H4 (cell line): Measurements from ENCODE around the gene CENPE. TPM values are rescaled to one million over a fixed set of nuclear protein-coding genes. Genes with fewer than 3 reads are reported as not detected.
A peak's percentile ranks its signal among the peaks of the same experiment; 100 is the strongest.
"Not testable (repeated sequence)": the region's sequence is repeated elsewhere in the genome, so short reads cannot be mapped to it uniquely, and the experiment has no call there.

Experiments
- DNase-seq: peaks from one replicate; pipeline ENCODE4 v3.0.0-alpha.2; 2015; ENCODE audit warnings: low spot score
- total RNA-seq: library from RNA; depleted of rRNA; stranded (reverse); fragments of >200 nt; shearing (Covaris generic); gene quantifications from 2 replicates; pipeline ENCODE4 v1.2.3, GENCODE V29; 2014; rRNA removed

CENPE gene, protein sequence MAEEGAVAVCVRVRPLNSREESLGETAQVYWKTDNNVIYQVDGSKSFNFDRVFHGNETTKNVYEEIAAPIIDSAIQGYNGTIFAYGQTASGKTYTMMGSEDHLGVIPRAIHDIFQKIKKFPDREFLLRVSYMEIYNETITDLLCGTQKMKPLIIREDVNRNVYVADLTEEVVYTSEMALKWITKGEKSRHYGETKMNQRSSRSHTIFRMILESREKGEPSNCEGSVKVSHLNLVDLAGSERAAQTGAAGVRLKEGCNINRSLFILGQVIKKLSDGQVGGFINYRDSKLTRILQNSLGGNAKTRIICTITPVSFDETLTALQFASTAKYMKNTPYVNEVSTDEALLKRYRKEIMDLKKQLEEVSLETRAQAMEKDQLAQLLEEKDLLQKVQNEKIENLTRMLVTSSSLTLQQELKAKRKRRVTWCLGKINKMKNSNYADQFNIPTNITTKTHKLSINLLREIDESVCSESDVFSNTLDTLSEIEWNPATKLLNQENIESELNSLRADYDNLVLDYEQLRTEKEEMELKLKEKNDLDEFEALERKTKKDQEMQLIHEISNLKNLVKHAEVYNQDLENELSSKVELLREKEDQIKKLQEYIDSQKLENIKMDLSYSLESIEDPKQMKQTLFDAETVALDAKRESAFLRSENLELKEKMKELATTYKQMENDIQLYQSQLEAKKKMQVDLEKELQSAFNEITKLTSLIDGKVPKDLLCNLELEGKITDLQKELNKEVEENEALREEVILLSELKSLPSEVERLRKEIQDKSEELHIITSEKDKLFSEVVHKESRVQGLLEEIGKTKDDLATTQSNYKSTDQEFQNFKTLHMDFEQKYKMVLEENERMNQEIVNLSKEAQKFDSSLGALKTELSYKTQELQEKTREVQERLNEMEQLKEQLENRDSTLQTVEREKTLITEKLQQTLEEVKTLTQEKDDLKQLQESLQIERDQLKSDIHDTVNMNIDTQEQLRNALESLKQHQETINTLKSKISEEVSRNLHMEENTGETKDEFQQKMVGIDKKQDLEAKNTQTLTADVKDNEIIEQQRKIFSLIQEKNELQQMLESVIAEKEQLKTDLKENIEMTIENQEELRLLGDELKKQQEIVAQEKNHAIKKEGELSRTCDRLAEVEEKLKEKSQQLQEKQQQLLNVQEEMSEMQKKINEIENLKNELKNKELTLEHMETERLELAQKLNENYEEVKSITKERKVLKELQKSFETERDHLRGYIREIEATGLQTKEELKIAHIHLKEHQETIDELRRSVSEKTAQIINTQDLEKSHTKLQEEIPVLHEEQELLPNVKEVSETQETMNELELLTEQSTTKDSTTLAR (N-terminal part only)
- 14.8 and 17.0 TPM in 2 replicates for total RNA-seq

DNA sequence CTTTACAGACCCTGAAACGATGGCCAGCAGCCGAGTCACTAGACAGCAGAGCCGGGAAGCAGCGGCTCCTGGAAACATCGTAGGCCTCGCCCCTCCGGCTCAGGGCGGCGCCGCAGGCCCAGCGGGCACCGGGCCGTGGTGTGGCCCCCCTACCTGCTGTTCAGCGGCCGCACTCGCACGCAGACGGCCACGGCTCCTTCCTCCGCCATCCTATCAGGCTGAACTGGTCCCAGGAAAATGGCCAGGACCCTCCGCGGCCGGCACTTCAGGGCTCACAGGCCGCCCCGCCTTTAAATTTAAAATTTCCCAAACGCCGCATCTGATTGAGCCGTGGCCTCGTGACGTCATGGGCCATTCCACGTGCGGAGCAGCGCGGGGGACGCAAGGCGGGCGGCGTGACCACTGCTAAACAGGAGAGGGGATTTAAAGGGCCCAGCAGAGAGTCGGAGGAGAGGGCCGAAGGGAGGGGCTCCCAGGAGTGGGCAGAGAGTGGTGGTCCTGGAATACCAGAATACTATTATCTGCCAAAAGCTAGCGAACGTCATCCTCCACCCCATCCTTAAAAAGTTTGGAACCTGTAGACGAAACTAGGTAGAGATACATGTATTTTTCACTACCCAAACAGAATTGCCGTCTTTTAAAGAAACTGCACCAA, at the start of gene CENPE:
Gene CENPE (minus strand): TSS at position 233 of the 655 bp plus-strand sequence. CDS start 24 bp downstream, at position 209.
- DNase-seq = peak; percentile 80

DNA sequence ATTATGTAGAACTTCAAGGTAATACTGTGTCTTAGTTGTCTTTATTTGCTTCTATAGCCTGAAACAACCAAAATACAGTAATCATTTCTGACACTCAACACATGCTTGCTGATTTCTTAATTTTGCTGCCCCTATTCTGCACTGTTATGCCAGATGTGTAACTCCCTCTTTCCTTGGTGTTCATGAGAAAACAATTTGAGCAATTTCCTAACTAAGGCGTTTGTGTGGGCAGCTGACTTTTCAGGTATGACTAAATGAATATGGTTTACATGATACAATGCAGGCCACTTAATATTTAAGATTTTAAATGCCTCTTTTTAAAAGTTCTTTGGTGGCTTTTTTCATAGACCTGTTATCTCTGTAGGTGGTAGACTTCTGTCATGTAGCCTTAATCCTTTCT, 46.1 kb upstream of the CENPE start:
- DNase-seq = no peak

DNA sequence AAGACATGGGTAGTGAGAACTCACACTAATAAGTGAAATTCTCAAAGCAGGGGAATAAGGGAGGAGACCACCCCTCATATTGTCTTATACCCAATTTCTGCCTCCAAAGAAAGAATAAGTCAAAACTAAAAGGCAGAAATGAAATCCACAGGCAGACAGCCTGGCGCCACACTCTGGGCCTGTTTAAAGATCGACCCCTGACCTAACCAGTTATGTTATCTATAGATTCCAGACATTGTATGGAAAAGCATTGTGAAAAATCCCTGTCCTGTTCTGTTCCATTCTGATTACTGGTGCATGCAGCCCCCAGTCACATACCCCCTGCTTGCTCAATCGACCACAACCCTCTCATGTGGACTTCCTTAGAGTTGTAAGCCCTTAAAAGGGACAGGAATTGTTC, 32.8 kb upstream of the CENPE start:
- not testable (repeated sequence) for DNase-seq

DNA sequence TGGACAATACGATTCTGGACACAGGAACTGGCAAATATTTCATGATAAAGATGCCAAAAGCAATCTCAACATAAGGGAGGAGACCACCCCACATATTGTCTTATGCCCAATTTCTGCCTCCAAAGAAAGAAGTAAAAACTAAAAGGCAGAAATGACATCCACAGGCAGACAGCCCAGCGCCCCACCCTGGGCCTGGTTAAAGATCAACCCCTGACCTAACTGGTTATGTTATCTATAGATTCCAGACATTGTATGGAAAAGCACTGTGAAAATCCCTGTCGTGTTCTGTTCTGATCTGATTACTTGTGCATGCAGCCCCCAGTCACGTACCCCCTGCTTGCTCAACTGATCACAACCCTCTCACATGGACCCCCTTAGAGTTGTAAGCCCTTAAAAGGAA, 25.4 kb upstream of the CENPE start:
- DNase-seq = not testable (repeated sequence)

DNA sequence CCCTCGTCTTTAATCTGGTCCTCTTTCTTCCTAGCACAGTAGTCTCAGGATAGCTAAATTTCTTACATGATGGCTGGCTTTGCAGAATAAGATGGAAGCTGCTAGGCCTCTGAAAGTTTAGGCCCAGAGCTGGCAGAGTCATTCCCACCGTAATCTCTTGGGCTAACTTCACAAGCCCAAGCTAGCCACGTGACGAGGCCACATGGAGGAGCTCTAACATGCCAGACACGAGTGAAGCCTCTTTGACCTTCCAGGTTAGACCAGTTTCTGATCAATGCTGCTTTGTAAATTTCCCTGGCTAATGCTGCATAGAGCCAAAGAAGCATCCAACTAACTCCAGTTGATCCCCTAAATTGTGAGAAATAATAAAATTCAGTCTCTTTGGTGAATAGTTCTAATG, 9.5 kb upstream of the CENPE start:
- DNase-seq = no peak

DNA sequence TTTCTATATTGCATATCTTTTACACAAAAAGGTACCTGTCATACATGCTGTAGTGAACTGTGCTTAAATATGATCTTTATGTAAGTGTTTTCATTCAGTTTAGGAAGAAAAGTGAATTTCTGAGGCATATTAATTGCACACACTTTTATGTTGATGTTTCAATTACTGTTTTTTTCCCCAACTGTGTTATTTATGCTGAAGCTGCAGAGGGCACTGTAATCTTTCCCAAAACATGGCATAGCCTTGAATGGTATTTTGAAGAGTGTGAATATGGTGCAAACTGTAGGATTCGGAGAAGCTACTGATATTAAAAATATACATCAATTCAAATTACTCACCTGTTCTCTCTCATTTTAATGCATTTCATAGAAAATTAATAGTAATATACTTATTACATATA, 6.0 kb upstream of the CENPE start:
- no peak for DNase-seq

DNA sequence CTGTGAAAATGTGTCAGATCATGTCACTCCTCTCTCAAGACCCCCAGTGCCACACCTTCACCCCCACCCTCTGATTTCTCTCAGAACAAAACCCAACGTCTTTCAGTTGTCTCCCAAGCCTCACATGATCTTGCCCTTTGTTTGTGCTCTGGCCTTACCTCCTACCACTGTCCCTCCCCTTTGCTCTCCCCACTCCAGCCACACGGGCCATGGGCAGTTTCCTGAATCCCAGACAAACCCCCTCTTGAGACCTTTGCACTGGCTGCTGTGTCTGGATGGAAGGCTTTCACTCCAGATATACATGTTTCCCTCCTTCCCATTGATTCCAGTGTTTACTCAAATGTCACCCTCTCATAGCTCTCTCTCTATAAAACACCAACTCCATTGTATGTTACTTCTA, 3.6 kb upstream of the CENPE start:
- no peak for DNase-seq

DNA sequence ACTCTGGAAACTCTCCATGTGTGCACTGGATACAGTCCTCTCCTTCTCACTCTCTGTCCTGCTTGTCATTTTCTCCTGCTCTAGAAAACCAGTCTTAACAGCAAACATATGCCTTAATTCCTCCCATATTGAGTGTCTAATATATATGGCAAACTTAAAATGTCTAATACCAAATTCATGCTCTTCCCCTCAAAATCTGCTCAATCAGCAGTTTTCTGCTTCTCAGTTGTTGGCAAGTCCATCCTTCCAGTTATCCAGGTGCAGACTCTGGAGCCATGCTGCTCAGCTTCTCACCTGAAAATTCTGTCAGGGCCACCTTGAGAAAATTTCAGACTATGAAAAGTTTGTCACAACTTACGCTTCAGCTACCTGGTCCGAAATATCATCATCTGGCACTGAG, 3.1 kb upstream of the CENPE start:
- no peak for DNase-seq

DNA sequence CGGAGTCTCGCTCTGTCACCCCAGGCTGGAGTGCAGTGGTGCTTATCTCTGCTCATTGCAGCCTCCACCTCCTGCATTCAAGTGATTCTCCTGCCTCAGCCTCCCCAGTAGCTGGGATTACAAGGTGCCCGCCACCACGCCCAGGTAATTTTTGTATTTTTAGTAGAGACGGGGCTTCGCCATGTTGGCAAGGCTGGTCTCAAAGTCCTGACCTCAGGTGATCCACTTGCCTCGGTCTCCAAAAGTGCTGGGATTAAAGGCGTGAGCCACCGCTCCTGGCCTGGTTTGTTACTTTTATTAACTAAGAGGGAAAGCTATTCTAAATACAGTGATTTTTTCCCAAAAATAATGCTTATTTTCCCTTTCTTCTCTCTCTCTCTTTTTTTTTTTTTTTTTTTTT, 866 bp upstream of the CENPE start:
- DNase-seq = no peak

DNA sequence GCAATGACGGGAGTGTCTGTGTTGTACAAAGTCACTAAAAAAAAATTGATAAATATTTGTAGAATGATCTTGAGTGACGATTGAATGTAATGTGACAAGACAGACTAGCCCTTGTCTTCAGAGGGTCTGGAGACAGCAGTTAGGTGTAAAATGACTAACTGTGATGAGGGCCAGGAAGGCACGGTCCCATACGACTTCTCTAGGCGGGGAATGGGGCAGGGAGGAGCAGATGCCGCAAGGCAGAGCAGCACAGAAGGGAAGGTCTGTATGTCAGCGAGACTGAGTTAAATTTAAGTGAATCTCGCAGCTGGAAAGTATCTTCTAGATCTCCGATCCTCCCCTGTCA, 405 bp downstream of the CENPE start:
- peak; percentile 10 for DNase-seq

DNA sequence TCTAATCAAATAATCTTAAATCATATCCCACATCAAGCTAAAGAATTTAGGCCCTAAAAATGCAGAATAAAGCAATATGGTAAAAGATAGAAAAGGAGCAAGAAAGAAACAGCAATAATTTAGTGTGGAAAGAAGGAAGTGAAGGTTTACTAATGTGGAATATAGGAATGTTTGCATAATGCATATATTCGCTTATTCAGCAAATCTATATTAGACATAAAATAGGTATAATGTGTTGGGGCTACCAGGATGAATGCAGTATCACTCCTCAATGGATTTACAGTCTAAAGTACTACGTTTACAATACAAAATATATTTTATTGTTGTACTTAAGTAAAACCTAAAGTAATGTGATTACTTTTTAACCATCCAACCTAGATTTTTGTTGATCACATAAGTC, 4.7 kb downstream of the CENPE start:
- no peak for DNase-seq

DNA sequence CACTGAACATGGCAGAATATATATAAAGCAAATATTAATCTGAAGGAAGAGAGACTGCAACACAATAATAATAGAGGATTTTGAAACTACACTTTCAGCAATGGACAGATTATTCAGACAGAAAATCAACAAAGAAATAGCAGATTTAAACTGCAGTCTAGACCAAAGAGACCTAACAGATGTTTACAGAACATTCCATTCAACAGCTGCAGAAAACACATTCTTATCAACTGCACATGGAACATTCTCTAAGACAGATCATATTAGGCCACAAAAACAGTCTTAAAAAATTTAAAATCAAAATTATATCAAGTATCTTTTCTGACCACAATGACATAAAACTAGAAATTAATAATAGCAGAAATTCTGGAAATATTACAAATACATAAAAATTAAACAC, 27.1 kb downstream of the CENPE start:
- DNase-seq = no peak

DNA sequence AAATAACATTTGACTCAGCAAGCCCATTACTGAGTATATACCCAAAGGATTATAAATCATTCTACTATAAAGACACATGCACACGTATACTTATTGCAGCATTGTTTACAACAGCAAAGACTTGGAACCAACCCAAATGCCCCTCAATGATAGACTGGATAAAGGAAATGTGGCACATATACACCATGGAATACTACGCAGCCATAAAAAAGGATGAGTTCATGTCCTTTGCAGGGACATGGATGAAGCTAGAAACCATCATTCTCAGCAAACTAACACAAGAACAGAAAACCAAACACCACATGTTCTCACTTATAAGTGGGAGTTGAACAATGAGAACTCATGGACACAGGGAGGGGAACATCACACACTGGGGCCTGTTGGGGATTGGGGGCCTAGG, 28.4 kb downstream of the CENPE start:
- not testable (repeated sequence) for DNase-seq

DNA sequence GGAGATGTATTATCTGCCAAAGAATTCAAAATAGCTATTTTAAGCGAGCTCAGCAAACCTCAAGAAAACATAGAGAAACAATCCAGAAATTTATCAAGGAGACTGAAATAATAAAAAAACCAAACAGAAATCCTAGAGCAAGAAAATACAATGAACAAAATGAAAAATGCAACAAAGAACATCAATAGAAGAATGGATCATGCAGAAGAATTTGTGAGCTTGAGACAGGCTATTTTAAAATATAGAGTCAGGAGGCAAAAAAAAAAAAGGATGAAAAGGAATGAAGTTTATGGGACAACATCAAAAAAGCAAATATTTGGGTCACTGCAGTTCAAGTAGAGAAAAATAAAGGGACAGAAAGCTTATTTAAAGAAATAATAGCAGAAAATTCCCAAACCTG, 29.1 kb downstream of the CENPE start:
- DNase-seq = no peak

DNA sequence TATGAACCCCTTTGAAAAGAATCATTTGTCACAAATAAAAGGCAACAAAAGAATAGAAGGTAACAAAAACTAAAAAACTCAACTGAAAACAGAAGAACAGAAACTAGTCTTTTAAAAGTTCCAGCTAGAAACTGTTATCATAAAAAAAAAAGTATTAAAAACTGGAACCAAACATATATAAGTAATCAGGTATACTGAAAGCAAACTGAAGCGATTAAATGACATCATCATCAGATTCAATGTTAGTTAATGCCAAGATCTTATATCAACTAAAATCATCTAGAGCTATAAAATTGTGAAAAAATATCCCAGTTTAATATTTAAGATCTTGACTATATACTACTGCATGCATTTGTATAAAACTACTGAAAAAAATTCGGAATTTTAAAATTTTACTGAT, 36.0 kb downstream of the CENPE start:
- DNase-seq = no peak

DNA sequence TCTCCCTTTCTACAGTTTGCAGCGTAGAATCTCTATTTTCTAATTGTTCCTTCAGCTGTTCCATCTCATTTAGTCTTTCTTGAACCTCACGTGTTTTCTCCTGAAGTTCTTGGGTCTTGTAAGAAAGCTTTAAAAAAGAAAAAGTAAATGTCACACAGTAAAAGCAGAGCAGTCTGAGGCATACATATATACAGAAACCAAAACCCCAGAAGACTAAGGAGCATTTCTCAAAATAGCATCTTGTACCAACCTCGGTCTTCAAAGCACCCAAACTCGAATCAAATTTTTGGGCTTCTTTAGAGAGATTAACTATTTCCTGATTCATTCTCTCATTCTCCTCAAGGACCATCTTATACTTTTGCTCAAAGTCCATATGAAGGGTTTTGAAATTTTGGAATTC, 39.4 kb downstream of the CENPE start:
- no peak for DNase-seq

DNA sequence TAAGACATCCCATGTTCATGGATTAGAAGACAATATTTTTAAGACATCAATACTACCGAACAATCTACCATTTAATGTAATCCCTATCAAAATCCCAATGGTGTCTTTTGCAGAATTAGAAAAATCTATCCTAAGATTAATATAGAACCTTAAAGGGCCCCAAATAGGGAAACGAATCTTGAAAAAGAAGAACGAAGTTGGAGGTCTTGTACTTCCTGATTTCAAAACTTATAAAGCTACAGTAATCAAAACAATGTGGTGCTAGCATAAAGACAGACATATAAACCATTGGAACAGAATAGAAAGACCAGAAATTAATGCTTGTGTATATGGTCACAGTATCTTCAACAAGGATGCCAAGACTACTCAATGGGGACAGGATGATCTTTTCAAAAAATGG, 42.0 kb downstream of the CENPE start:
- DNase-seq = no peak

DNA sequence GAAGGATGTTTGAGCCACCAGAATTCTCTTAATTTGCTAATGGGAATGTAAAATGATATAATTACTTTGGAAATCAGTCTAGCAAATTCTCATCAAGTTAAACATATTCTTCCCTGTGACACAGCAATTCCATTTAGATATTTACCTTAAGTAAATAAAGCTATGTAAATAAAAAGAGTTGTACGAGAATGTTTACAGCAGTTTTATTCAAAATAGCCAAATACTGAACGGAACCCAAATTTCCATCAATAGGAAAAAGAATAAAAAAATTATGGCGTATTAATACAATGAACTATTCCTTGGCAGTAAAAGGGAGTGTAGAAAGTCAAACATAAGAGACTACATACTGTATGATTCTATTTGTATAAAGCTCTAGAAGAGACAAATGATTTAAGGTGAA, 45.8 kb downstream of the CENPE start:
- no peak for DNase-seq

DNA sequence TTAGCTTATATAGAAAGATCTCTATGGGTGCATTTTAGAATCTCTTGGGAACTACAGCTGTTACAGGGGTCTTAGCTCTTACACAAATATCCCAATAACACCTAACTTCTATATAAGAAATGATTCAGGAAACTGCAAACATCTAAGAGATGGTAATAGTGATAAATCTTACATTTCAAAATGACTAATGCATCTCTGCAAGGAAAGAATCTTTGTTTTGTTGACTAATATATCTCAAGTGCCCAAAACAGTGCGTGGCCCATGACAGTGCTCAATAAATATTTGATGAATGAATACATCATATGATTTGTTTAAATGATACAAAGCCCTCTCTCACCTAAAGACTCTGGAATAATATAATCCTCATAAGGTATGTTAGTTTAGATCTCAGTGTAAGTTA, 47.5 kb downstream of the CENPE start:
- no peak for DNase-seq

DNA sequence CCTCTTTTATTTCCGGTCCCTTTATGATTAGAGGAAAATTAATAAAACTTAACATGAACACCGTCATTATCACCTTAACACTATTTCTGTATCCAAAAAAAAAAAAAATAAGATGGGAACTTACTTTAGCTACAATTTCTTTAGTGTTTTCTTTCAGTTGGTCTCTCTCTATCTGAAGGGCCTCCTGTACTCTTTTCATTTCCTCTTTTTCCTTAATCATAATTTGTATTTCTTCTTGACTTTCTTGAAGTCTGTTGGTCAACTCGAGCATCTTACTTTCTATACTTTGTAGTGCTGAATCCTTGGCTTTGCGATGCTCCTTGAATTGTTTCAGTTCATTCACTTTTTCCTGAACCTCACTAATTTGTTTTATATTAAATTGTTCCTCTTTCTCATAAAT, 53.2 kb downstream of the CENPE start:
- no peak for DNase-seq

DNA sequence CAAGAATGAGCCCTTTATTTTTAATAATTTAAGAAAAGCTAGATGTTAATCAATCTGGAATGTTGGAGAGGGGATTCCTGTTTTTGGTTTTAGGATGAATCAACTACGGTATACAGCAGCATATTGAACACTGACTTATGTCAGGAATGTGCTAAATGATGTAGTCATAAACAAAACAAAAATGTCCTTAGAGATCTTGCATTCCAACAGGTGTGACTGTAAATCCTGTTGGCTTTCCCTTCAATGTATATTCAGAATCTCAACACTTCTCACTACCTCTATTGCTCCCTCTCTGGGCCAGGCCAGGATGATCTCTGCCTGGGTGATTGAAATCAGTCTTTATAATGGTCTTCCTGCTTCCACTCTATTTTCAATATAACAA, 60.7 kb downstream of the CENPE start:
- DNase-seq = no peak
